GM12878 (cell line): ENCODE data around the gene CASK.

ENCODE experiments used
- ASH2L ChIP-seq: fragments of 300-600, 200-600 bp; sonication (generic); IDR thresholded peaks from 2 replicates; pipeline ENCODE4 v1.6.1; 2017; ENCODE audit warnings: low read depth, mild to moderate bottlenecking, borderline replicate concordance
- CEBPB ChIP-seq, 2 experiments: fragments of 150-350 bp in 1 of 2; IDR thresholded peaks; 2 replicates each; pipeline ENCODE4 v1.6.1; 2012 to 2014; ENCODE audit warnings: low read depth in 2 of 2, low read length in 2 of 2, borderline replicate concordance in 1 of 2, inconsistent platforms in 1 of 2
- CTCF ChIP-seq, 3 experiments: IDR thresholded peaks in 2 of 3; conservative IDR thresholded peaks in 1 of 3; 2 replicates each; pipeline ENCODE4 v1.5.1; 2011; ENCODE audit warnings: low read depth in 3 of 3, low read length in 3 of 3, mild to moderate bottlenecking in 3 of 3, control low read depth in 2 of 3, moderate library complexity in 2 of 3, inconsistent platforms in 1 of 3, mixed read lengths in 1 of 3; ENCODE audit not compliant: control insufficient read depth in 2 of 3, insufficient read depth in 1 of 3; ENCODE audit errors: extremely low read depth in 1 of 3
- ELK1 ChIP-seq: IDR thresholded peaks from 2 replicates; pipeline ENCODE4 v1.6.1; 2012; ENCODE audit warnings: low read depth, low read length, improper control_type of control experiment
- EZH2 ChIP-seq: IDR thresholded peaks from 2 replicates; pipeline ENCODE4 v1.6.1; 2012; ENCODE audit warnings: low read depth, mild to moderate bottlenecking, control low read depth, inconsistent platforms, low read length, borderline replicate concordance; ENCODE audit not compliant: control insufficient read depth
- FOXK2 ChIP-seq: fragments of 450-650 bp; IDR thresholded peaks from 2 replicates; pipeline ENCODE4 v1.6.1; 2017; ENCODE audit warnings: mild to moderate bottlenecking, moderate library complexity
- HCFC1 ChIP-seq: fragments of 150-350 bp; IDR thresholded peaks from 2 replicates; pipeline ENCODE4 v1.6.1; 2014; ENCODE audit warnings: low read length
- RELA ChIP-seq: fragments of 450-650 bp; IDR thresholded peaks from 2 replicates; pipeline ENCODE4 v1.8.0; 2014; ENCODE audit warnings: borderline replicate concordance; ENCODE audit not compliant: partially characterized antibody
- USF2 ChIP-seq: IDR thresholded peaks from 2 replicates; pipeline ENCODE4 v1.6.1; 2011; ENCODE audit warnings: low read depth, low read length, improper control_type of control experiment, borderline replicate concordance
- ZNF592 ChIP-seq: fragments of 450-650 bp; IDR thresholded peaks from 2 replicates; pipeline ENCODE4 v1.6.1; 2017; ENCODE audit warnings: mild to moderate bottlenecking, moderate library complexity
- TF ChIP-seq, protein P1 (sequence below): fragments of 450-650 bp; IDR thresholded peaks from 2 replicates; pipeline ENCODE4 v1.6.1; 2017; ENCODE audit warnings: mild to moderate bottlenecking

DNA sequence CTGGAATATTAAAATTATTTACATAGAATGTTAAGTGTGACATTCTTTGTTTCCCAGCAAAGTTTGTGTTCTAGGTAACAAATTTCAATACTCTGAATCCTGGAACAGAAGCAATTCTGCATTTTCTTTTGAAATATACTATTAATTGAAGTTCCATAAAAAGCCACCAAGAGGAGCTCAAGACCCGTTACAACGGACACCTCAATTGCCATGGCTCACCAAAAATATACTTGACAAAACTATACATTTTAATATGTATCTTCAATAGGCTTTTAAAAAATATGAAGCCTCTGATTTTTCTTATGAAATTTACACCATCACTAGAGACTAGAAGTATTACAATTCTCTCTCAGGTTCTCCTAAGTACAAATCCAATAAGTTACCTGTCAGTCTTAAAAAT, 364.8 kb downstream of the CASK start:
- no peak for TF ChIP-seq ZNF592
- TF ChIP-seq USF2: no peak
- peak; percentile 33 to 42 (median 37); a peak in 4 of 6 replicates for TF ChIP-seq CTCF (IDR thresholded peaks at IDR 0.05 in 2 of 3, conservative IDR thresholded peaks at IDR 0.05 in 1 of 3; ENCODE audit: control insufficient read depth in 2 of 3, extremely low read depth in 1 of 3, insufficient read depth in 1 of 3, low read depth in 3 of 3, low read length in 3 of 3)
- no peak for TF ChIP-seq RELA
- TF ChIP-seq EZH2: no peak
- TF ChIP-seq ASH2L: no peak
- TF ChIP-seq, protein P1, sequence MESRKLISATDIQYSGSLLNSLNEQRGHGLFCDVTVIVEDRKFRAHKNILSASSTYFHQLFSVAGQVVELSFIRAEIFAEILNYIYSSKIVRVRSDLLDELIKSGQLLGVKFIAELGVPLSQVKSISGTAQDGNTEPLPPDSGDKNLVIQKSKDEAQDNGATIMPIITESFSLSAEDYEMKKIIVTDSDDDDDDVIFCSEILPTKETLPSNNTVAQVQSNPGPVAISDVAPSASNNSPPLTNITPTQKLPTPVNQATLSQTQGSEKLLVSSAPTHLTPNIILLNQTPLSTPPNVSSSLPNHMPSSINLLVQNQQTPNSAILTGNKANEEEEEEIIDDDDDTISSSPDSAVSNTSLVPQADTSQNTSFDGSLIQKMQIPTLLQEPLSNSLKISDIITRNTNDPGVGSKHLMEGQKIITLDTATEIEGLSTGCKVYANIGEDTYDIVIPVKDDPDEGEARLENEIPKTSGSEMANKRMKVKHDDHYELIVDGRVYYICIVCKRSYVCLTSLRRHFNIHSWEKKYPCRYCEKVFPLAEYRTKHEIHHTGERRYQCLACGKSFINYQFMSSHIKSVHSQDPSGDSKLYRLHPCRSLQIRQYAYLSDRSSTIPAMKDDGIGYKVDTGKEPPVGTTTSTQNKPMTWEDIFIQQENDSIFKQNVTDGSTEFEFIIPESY: no peak
- no peak for TF ChIP-seq FOXK2
- no peak for TF ChIP-seq CEBPB (IDR thresholded peaks at IDR 0.05; ENCODE audit: borderline replicate concordance in 1 of 2, low read depth in 2 of 2, low read length in 2 of 2)
- no peak for TF ChIP-seq ELK1
- TF ChIP-seq HCFC1: no peak
